Left lobe of liver (tissue), 2 donors: ENCODE results near the gene TBC1D22A. TPM values are rescaled to one million over a fixed set of nuclear protein-coding genes. Genes with fewer than 3 reads are reported as not detected.
A peak's percentile ranks its signal among the peaks of the same experiment; 100 is the strongest.

Experiments
- ATAC-seq: fragments of 200-7000 bp; cut with Tn5 transposase; one replicate; pipeline ENCODE4 v1.9.1; 2020; ENCODE audit warnings: mild to moderate bottlenecking, moderate library complexity
- DNase-seq: peaks from one replicate; pipeline ENCODE4 v3.0.0-alpha.2; 2020; ENCODE audit warnings: low spot score
- total RNA-seq: library from RNA; stranded (reverse); gene quantifications from one replicate; pipeline ENCODE4 v1.2.1, GENCODE V29; 2021
- donor health status: DM: no; HTN: no; CAD: no; lungs with moderate emphysema.
- donor health status: DM: no; HTN: yes; CAD: no.

The TBC1D22A gene
- total RNA-seq, 1 donor from 2014 or later: 12.4 TPM

- ATAC-seq: no peak
- peak; percentile 39 for DNase-seq
Measured at GRCh38 chr22:46917771-46918101, 155.3 kb downstream of the TBC1D22A start.

- ATAC-seq (no peak), DNase-seq (peak; percentile 27)
Measured at GRCh38 chr22:46918197-46918596, 155.7 kb downstream of the TBC1D22A start.

GRCh38 chr22:46922037-46922436 is 159.6 kb downstream of the TBC1D22A start:
- ATAC-seq: no peak
- no peak for DNase-seq

- DNase-seq: peak; percentile 34
- no peak for ATAC-seq
Measured at GRCh38 chr22:46923394-46923793, 160.9 kb downstream of the TBC1D22A start.

GRCh38 chr22:46925818-46926217 is 163.4 kb downstream of the TBC1D22A start:
- DNase-seq (no peak), ATAC-seq (no peak)

- no peak for DNase-seq
- ATAC-seq: no peak
Measured at GRCh38 chr22:46929046-46929709, 166.7 kb downstream of the TBC1D22A start.

- ATAC-seq (no peak), DNase-seq (peak; percentile 30)
Measured at GRCh38 chr22:46929710-46930204, 167.3 kb downstream of the TBC1D22A start.

GRCh38 chr22:46931414-46931813 is 169.0 kb downstream of the TBC1D22A start:
- no peak for ATAC-seq
- peak; percentile 7 for DNase-seq

GRCh38 chr22:46931881-46932280 is 169.4 kb downstream of the TBC1D22A start:
- no peak for ATAC-seq
- peak; percentile 18 for DNase-seq

- no peak for DNase-seq
- ATAC-seq: no peak
Measured at GRCh38 chr22:46933040-46933930, 170.8 kb downstream of the TBC1D22A start.

- ATAC-seq (no peak), DNase-seq (no peak)
Measured at GRCh38 chr22:46934172-46934745, 171.8 kb downstream of the TBC1D22A start.

GRCh38 chr22:46934746-46935491 is 172.5 kb downstream of the TBC1D22A start:
- DNase-seq: no peak

GRCh38 chr22:46935506-46936377 is 173.3 kb downstream of the TBC1D22A start:
- ATAC-seq (peak; percentile 83), DNase-seq (peak; percentile 94)

More at GRCh38 chr22:46934746-46935491, 172.5 kb downstream of the TBC1D22A start:
- ATAC-seq: no peak

GRCh38 chr22:46936378-46936903 is 174.0 kb downstream of the TBC1D22A start:
- peak; percentile 76 for ATAC-seq
- peak; percentile 91 for DNase-seq

GRCh38 chr22:46937185-46937584 is 174.7 kb downstream of the TBC1D22A start:
- DNase-seq (no peak), ATAC-seq (no peak)

- ATAC-seq (no peak), DNase-seq (no peak)
Measured at GRCh38 chr22:46937939-46938338, 175.5 kb downstream of the TBC1D22A start.

GRCh38 chr22:46941968-46942798 is 179.7 kb downstream of the TBC1D22A start:
- ATAC-seq: peak; percentile 41
- DNase-seq: no peak
